GM23248 (cell line): Measurements from ENCODE around the gene CASP9. TPM values are rescaled to one million over a fixed set of nuclear protein-coding genes. Genes with fewer than 3 reads are reported as not detected.
"Not testable (repeated sequence)": the region's sequence is repeated elsewhere in the genome, so short reads cannot be mapped to it uniquely, and the experiment has no call there.

Experiments
- DNase-seq: peaks from one replicate; pipeline ENCODE4 v3.0.0-alpha.2; 2015
- H2AFZ ChIP-seq: fragments of 200-600 bp; sonication (generic); 2 replicates; pipeline ENCODE4 v1.6.1; 2016; ENCODE audit warnings: antibody characterized with exemption
- H3F3A ChIP-seq: fragments of 200-600 bp; sonication (generic); 2 replicates; pipeline ENCODE4 v1.6.1; 2016; ENCODE audit warnings: mild to moderate bottlenecking, antibody characterized with exemption, mixed run types; ENCODE audit not compliant: insufficient read depth
- H3K27ac ChIP-seq: fragments of 200-600 bp; sonication (generic); 2 replicates; pipeline ENCODE4 v1.5.1; 2016; ENCODE audit warnings: mild to moderate bottlenecking
- H3K27me3 ChIP-seq: fragments of 200-600 bp; sonication (generic); replicated peaks from 2 replicates; pipeline ENCODE4 v1.6.1; 2016; ENCODE audit warnings: mild to moderate bottlenecking; ENCODE audit not compliant: insufficient read depth
- H3K36me3 ChIP-seq: fragments of 200-600 bp; sonication (generic); 2 replicates; pipeline ENCODE4 v1.6.1; 2016; ENCODE audit warnings: low read depth, mild to moderate bottlenecking
- H3K4me1 ChIP-seq: fragments of 200-600 bp; sonication (generic); 2 replicates; pipeline ENCODE4 v1.6.1; 2016; ENCODE audit warnings: mild to moderate bottlenecking; ENCODE audit not compliant: insufficient read depth
- H3K4me2 ChIP-seq: fragments of 200-600 bp; sonication (generic); one replicate; pipeline ENCODE4 v1.6.1; 2016; ENCODE audit warnings: mild to moderate bottlenecking; ENCODE audit not compliant: unreplicated experiment
- H3K4me3 ChIP-seq: fragments of 200-600 bp; sonication (generic); 2 replicates; pipeline ENCODE4 v1.5.1; 2016; ENCODE audit warnings: mild to moderate bottlenecking
- H3K79me2 ChIP-seq: fragments of 200-600 bp; sonication (generic); 2 replicates; pipeline ENCODE4 v1.6.1; 2016; ENCODE audit warnings: mild to moderate bottlenecking; ENCODE audit not compliant: insufficient read depth
- H3K9ac ChIP-seq: fragments of 200-600 bp; sonication (generic); 2 replicates; pipeline ENCODE4 v1.6.1; 2016; ENCODE audit warnings: mild to moderate bottlenecking
- H3K9me2 ChIP-seq: fragments of 200-600 bp; sonication (generic); 2 replicates; pipeline ENCODE4 v1.6.1; 2016; ENCODE audit warnings: mixed run types, mild to moderate bottlenecking, moderate library complexity; ENCODE audit not compliant: insufficient read depth
- H3K9me3 ChIP-seq: fragments of 200-600 bp; sonication (generic); one replicate; pipeline ENCODE4 v1.6.1; 2017; ENCODE audit warnings: low read depth
- H4K20me1 ChIP-seq: fragments of 200-600 bp; sonication (generic); 2 replicates; pipeline ENCODE4 v1.6.0; 2016; ENCODE audit not compliant: insufficient read depth
- EZH2 ChIP-seq: fragments of 200-600 bp; sonication (generic); IDR thresholded peaks from 2 replicates; pipeline ENCODE4 v1.6.1; 2018; ENCODE audit warnings: antibody characterized with exemption, mild to moderate bottlenecking; ENCODE audit not compliant: insufficient read depth, poor library complexity, severe bottlenecking
- EZH2phosphoT487 ChIP-seq: fragments of 200-600 bp; sonication (generic); IDR thresholded peaks from 2 replicates; pipeline ENCODE4 v1.6.1; 2018; ENCODE audit warnings: antibody characterized with exemption, moderate library complexity, mild to moderate bottlenecking, low read depth; ENCODE audit not compliant: insufficient read depth
- WGBS, 2 experiments: methylation state at CpG; one replicate each; pipeline ENCODE4 v1.1.6; 2015 to 2017; ENCODE audit warnings: low lambda C conversion rate in 2 of 2, low coverage in 1 of 2; ENCODE audit errors: missing lambda C conversion rate in 2 of 2; 5-methylcytosine and 5-hydroxymethylcytosine counted together
- in situ Hi-C: fragments of 300-500 bp; cut with MboI; formaldehyde crosslinking; loops from 2 replicates; pipeline ENCODE4 v1.15.0; 2020
- polyA plus RNA-seq: library from polyadenylated mRNA; unstranded; fragments of >200 nt; fragmentation: Nextera tagmentation; extraction: Ambion mirVana; gene quantifications from 2 replicates; pipeline ENCODE4 v1.2.1, GENCODE V29; 2016
- total RNA-seq: library from RNA; depleted of rRNA; stranded (reverse); fragments of >200 nt; shearing (Covaris generic); gene quantifications from 2 replicates; pipeline ENCODE4 v1.2.3, GENCODE V29; 2014

Gene CASP9
- total and polyA plus RNA-seq, 2 experiments from 2014 or later: 6.7 to 15.8 TPM

DNA sequence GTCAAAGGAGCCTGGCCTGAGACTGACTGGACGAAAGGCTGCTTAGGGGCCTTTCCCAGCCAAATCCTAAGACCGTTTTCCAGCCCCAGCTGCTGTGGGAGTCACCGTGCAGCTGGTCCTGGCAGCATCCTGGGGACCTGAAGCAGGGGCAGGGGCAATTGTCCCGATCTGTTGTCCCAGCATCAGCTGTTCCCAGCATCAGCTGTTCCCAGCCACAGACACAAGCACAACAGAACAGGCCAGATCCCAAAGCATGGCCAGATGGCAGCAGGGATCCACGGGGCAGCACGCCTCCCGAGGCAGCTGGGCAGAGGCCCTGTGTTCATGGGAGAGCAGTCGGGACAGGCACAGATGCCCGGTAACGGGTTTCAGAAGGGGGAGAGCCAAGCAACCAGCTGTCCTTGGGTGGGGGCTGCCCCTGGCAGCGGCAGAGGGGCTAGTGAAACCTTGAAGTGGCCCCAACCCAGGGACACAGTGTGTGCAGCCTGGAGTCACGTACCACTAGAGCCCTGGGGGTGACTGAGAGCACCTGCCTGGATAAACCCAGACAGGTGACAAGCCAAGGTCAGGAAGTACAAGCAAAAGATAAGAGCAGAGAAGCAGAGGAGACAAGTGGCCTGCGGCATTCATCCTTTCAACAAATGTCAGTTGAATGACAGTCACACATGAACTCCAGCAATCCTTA lies 34.8 kb downstream of the CASP9 start:
- Histone ChIP-seq H3K4me1 (no peaks in the 10 kb centered on the region), H3F3A (no peaks in the 10 kb centered on the region), H3K79me2 (no peaks in the 10 kb centered on the region), H3K4me3 (no peak overlapping the region), H3K9me2 (no peaks in the 10 kb centered on the region), H3K9ac (no peak overlapping the region), H3K4me2 (no peak overlapping the region), H3K27me3 (no peaks in the 10 kb centered on the region), H2AFZ (no peak overlapping the region), H3K27ac (no peak overlapping the region), H3K36me3 (no peaks in the 10 kb centered on the region), H4K20me1 (no peaks in the 10 kb centered on the region), H3K9me3 (no peaks in the 10 kb centered on the region)
- in situ Hi-C loops: no loop called here
- 73 to 77% methylated on average over 13 of the region's 13 CpGs for WGBS, 2 experiments
- TF ChIP-seq EZH2 (no peak), EZH2phosphoT487 (no peak)
- no peak for DNase-seq

DNA sequence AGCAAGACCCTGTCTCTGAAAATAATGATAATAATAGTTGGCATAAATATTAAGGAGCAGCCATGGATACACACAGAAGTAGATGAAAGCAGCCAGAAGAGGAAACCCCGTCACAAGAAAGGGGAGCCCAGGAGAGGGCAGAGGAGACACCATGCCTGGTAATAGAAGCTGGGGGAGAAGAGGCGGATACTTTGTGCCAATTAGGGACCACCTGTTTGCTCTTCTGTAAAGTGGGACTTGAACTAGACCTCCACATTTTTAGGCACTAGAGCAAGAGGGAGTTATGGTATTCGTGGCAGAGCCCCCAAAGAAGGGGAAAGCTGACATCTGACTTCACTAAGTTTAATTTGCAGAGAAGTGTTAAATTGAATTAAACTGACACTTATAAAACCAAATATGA lies 35.6 kb downstream of the CASP9 start:
- no peak for TF ChIP-seq EZH2
- H2AFZ ChIP-seq: no peak overlapping the region
- H3K27ac ChIP-seq: no peak overlapping the region
- WGBS, 2 experiments: 86% methylated on average over 3 of the region's 3 CpGs
- in situ Hi-C loops: no loop called here
- no peaks in the 10 kb centered on the region for H4K20me1 ChIP-seq
- H3K4me1 ChIP-seq: no peaks in the 10 kb centered on the region
- DNase-seq: no peak
- H3K9me3 ChIP-seq: no peaks in the 10 kb centered on the region
- H3K9me2 ChIP-seq: no peaks in the 10 kb centered on the region
- H3K9ac ChIP-seq: no peak overlapping the region
- H3K4me3 ChIP-seq: no peak overlapping the region
- no peaks in the 10 kb centered on the region for H3K27me3 ChIP-seq
- H3F3A ChIP-seq: no peaks in the 10 kb centered on the region
- no peaks in the 10 kb centered on the region for H3K79me2 ChIP-seq
- H3K4me2 ChIP-seq: no peak overlapping the region
- no peaks in the 10 kb centered on the region for H3K36me3 ChIP-seq

DNA sequence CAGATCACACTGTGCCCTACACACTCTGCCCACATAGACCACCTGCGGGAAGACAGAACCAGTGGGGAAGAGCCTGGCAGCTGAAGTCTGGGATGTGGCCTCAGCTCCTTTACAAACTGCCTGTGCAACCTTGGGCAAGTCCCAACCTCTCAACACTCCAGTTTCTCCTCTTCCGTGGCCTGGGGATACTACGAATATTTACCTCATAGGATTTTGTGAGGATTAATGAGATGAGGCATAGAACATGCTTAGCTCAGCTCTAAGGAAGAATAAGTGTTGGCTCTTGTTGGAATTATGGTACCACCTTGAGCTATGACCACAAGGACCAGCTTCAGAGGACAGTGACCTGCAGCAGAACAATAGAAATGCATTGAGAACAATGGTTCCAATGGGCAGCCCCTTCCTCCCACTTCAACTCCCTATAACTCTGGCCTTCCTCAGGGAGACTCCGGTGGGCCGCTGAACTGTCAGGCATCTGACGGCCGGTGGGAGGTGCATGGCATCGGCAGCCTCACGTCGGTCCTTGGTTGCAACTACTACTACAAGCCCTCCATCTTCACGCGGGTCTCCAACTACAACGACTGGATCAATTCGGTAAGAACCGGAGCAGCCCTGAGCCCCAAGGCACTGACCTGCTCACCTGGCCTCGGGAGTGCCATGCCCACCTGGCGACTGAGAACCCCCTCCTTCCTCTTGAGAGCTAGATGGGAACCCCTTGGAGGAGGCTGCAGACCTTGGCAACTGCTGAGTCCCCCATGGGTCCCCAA lies 37.0 kb downstream of the CASP9 start:
- H3K27ac ChIP-seq, H3K79me2 ChIP-seq, in situ Hi-C loops, H3F3A ChIP-seq, H3K9me2 ChIP-seq, H3K9me3 ChIP-seq, H4K20me1 ChIP-seq, H3K9ac ChIP-seq, DNase-seq, H3K36me3 ChIP-seq, H3K4me2 ChIP-seq, H2AFZ ChIP-seq, H3K4me3 ChIP-seq, H3K4me1 ChIP-seq, H3K27me3 ChIP-seq: not testable (repeated sequence)
- WGBS, 2 experiments: 89 to 93% methylated on average over 17 of the region's 17 CpGs

DNA sequence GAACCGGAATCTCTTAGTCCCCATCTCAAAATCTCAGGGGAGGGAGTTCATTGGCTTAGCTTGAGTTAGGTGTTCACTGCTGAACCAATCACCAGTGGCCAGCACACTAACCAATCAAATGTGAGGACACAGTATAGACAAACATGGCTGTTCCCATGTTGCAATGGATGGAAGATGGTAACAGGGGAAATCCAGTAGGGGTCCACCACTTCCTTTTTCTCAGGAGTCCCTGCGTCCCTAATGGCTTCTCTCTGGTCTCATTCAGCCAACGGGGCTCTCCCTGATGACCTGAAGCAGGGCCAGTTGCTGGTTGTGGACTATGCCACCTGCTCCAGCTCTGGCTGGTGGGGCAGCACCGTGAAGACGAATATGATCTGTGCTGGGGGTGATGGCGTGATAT lies 38.4 kb downstream of the CASP9 start:
- Histone ChIP-seq H3K27me3 (no peaks in the 10 kb centered on the region), H4K20me1 (no peaks in the 10 kb centered on the region), H3K9me2 (no peaks in the 10 kb centered on the region), H3F3A (no peaks in the 10 kb centered on the region), H3K27ac (no peak overlapping the region), H3K79me2 (no peaks in the 10 kb centered on the region), H2AFZ (no peak overlapping the region), H3K4me2 (no peak overlapping the region), H3K9me3 (no peaks in the 10 kb centered on the region), H3K4me3 (no peak overlapping the region), H3K36me3 (no peaks in the 10 kb centered on the region), H3K9ac (no peak overlapping the region), H3K4me1 (no peaks in the 10 kb centered on the region)
- in situ Hi-C loops: no loop called here
- no peak for TF ChIP-seq EZH2phosphoT487
- no peak for DNase-seq
- 82 to 91% methylated on average over 6 of the region's 6 CpGs for WGBS, 2 experiments

DNA sequence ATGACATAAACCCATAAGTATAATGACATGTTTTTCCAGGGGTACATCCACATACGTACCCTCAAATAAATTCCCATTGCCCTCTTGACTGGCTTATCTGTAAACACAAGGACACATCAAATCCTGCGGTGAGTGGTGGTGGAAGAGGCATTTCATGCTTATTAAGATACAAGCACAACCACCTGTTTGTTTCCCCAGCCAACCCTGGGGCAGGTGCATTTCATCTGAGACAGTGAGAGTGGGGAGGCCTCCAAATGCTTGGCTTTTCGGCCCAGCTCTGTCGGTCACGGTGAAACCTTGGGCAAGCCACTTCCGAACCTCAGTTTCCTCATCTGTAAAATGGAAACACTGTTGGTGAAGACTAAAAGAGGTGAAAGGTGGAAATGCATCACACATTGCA lies 39.6 kb downstream of the CASP9 start:
- H3K79me2 ChIP-seq, H3K27ac ChIP-seq, H3F3A ChIP-seq, H4K20me1 ChIP-seq, H3K36me3 ChIP-seq, H3K4me1 ChIP-seq, H3K9ac ChIP-seq, in situ Hi-C loops, H2AFZ ChIP-seq, H3K4me2 ChIP-seq, DNase-seq, H3K9me3 ChIP-seq, H3K9me2 ChIP-seq, H3K27me3 ChIP-seq, H3K4me3 ChIP-seq: not testable (repeated sequence)
- WGBS, 2 experiments: 87 to 90% methylated on average over 6 of the region's 6 CpGs
